NCI-H187 treated with DMSO at 0.1 percent for 48 hours (cell line): ENCODE data around the gene MCCC2.
"Not testable (repeated sequence)": the region's sequence is repeated elsewhere in the genome, so short reads cannot be mapped to it uniquely, and the experiment has no call there.

Source experiments
- DNase-seq: peaks from one replicate; lab custom pipeline; 2025; lab: John Stamatoyannopoulos, UW

The MCCC2 gene

DNA sequence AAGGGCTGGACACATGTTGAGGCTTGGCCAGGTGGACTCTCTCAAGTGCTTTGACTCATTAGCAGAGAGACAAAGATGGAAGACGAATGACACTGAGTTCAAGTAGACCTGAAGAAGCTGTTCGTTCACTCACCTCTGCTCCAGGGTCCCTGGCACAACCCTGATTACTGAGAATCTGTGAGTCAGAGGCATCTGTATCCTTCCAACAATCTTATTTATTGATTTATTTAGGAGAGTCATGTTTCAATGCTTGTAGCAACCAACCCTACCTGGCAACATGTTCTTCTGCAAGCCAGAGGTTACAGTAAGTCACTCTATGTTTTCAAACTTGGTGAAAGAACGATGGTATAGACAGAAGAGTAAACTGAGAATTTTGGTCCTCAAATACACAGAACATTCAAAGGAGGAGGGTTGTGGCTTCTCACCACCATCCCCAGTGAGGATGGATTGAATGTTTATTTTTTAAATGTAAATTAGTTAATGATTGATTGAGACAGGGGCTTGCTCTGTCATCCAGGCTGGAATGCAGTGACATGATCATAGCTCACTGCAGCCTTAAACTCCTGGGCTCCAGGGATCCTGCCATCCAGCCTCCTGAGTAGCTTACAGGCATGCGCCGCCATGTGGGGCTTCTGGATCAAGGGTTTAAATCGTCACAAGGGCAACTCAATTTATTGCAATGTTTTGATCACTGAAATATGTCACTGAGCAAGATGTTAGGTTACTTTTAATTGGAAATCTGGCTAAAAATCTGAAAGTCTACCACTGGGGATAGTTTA is 76.2 kb downstream of the MCCC2 start:
- DNase-seq: no peak

DNA sequence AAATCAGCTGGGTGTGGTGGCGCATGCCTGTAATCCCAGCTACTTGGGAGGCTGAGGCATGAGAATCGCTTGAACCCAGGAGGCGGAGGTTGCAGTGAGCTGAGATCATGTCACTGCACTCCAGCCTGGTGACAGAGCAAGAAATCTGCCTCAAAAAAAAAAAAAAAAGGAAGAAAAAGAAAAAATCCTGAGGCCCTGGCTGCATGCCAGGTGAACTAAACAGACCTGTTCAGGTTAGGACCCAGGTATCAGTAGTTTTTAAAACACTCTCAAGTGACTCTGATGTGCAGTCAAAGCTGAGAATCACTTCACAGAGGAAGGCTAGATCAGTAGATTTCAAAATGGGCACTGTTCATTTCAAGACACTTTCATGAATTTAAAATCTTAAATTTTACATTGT is 77.5 kb downstream of the MCCC2 start:
- not testable (repeated sequence) for DNase-seq

DNA sequence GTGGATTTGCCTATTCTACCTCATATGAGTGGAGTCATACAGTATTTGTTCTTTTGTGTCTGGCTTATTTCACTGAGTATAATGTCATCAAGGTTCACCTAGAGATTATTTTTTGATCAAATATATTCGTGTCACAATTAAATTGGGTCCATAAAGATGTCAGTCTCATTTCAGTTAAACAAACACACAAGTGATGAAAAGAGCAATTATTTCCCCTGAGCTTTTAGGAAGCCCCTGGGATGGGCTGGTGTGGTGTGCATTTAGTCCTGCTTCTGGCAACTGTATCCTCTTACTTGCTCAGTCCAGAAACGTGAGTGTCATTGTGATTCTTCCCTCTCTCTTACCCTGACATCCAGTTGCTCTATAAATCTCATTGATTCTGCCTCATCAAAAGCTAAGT is 79.2 kb downstream of the MCCC2 start:
- no peak for DNase-seq

DNA sequence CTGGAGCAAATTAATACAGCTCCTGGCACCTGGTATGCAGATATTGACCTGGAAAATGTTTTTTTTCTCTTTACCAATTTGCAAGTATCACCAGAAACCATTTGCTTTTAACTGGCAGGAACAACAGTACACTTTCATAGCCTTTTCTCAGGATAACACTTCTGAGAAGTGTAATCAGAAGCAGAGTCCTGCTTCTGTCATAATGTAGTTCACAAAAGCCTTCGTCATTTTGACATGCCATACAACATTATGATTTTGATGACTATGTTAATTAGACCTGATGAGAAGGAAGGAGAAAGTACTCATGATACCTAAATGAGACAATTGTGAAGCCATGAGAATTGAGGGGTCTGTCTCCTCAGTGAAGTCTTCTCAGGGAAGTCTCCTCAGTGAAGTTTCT is 90.8 kb downstream of the MCCC2 start:
- DNase-seq: no peak

DNA sequence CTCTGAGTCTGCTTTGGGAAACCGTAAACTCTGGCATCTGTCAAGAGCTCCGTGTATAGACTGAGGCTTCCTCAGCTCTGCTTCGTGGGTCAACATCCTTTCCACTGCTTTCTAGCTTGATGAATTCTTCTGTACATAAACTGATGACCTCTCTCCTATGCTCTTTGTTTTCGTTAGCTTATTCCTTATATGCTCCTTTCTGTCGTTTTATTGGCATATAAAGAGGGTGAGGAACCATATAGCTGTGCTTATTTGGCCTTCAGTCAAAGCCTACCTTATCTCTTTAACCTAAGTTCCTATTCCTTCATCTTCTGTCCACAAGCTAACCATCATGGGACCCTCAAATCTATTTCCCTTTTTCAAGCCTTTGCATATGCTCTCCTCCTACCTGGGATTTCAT is 92.6 kb downstream of the MCCC2 start:
- no peak for DNase-seq

DNA sequence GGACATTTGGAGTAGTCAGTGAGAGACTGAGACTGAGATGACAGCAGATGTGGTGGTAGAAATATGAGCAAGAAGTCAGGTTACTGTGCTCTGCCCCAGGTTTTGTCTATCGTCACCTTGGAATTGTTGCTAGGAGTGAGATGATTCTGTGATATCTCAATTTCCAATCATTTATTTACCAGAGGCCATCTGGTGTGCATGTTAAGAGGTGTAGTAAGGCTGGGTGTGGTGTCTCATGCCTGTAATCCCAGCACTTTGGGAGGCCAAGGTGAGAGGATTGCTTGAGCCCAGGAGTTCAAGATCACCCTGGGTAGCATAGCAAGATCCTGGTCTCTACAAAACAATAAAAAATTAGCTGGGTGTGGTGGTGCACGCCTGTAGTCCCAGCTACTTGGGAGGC is 93.4 kb downstream of the MCCC2 start:
- DNase-seq: no peak

DNA sequence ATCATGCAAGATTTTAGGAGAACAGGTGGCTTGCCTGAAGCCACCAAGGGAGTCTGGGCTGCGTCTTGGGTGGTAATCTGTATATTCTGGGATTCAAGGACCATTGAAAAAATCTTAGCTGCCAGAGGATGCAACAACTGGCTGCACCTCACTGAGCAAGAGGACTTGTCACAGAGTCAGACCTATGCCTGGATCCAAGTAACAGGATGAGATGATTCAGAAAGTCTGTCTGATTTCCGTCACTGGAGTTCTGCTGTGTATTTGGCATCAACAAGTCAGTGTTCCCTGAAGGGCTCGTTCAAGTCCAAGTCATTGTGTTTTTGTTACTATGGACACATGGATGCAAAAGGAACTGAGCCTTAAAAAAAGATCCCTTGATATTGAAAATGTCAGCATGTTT is 94.2 kb downstream of the MCCC2 start:
- DNase-seq: no peak

DNA sequence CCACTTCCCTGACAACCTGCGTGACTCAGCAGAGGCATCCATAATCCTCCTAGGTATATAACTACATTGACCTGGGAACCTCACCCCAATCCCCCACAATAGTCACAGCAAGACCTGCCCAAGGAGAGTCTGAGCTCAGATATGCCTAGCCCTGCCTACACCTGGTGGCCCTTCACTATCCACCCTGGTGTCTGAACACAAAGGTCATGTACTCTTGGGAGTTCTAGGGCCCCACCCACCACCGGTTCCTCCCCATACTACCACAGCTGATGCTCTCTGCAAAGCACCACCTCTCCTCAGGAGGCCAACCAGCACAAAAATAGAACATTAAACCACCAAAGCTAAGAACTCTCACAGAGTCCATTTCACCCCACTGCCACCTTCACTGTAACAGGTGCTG is 97.2 kb downstream of the MCCC2 start:
- DNase-seq: no peak

DNA sequence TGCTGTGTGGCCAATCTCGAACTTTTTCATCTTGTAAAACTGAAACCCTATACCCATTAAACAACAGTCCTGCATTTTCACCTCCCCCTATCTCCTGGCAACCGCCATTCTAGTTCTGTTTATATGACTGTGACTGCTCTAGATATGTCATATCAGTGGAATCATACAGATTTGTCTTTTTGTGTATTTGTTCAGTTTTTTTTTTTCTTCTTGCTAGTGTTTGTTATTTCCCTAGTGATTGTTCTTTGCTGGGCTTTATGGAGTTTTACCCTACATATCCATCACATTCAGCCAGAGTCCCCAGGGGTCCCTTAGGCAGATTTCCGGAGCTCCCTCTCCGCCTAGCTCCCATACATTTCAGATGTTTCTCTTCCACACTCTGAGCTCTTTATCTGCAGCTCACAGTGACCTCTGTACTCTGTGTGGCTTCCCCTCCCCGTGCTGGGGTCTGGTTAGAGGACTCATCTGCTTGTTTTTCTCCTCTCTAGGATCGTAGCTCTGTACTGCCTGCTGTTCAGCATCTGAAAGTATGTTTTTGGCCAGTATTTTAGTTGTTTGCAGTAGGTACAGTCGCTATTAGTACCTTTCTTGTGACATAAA is 106.8 kb downstream of the MCCC2 start:
- DNase-seq: no peak

DNA sequence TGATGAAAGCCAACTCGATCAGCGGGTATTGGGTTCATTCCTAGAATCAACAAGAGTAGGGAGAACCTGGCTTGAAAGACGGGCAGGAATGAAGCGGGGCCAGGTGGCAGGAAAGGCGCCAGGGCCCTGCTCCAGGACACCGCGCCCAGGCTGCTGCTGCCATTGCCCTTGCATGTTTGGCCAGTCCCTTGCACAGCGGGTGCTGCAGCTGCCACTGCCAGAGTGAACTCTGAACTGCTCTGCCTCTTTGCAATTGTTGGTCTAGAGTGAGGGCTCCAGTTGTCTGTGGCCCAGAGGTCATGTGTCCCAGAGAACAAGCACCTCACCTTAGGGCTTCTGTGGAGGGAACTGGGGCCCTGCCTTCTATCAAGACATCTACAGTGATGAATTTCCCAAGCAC is 107.9 kb downstream of the MCCC2 start:
- DNase-seq: no peak

DNA sequence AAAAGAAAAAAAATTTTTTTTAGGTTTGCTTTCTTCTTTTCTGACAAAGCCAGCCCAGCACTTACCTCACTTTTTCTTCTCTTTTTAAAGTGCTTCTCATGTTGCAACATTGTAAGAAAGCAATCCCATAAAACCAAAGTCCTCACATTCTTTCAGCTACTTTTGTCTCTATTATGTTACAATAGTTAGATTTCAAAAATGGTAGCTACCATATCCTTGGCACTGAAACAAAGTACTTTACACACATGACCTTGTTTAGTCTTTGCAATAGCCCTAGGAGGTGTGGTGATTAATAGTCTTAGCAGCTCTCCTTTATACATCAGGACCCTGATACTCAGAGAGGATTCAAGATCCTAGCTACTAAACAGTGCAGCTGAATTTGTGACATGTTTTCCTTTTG is 108.5 kb downstream of the MCCC2 start:
- no peak for DNase-seq

DNA sequence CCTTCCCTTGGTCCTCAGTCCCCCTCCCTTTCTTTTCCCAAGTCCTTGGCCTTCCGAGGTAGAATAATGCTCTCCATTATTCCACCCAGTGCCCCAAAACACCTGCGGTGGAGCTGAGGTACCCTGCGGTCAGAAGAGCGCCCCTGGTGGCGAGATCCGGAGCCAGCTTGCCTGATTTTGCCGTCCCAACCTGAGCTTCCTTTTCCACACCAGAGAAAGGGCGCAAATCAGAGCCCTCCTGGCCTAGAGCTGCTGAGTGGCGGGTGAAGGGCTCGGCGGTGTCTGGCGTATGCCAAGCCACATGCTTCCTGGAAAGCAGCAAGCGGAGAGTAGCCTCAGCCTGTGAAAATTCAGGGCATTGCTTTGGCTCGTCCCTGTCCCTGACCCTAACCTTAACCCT is 110.8 kb downstream of the MCCC2 start:
- no peak for DNase-seq

DNA sequence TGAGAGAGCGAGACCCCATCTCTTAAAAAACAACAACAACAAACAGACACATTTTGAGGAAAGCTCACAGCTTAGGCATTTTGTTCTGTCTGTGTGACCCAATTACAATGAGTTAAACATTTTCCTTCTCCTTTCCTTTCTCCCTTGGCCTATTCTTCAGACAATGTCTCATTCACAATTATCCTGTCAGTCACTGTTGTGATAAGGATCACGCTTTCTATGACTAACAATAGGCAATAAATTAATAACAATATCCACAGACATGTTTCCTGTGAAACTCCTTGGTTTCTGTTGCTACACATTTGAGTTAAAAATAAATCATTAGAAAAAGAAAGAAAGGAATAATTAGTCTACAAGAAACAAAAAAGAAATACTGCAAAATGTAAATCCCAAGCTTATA is 112.1 kb downstream of the MCCC2 start:
- no peak for DNase-seq

DNA sequence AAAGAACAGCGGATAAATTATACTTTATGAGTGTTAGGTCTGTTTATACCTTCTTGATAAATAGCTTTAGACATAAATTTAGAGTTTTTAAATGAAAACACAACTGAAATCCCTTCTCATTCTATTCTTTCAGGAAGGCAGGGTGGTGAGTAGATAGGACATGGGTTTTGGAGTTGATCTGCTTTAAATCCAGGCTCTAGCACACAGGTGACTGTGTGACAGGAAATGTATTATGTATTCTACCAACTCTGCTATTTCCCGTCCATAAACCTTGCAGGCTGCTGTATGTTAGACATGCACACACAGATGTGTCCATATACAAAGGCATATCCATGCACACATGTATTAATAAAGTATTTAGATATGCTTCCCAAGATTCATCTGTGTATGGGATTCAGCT is 112.6 kb downstream of the MCCC2 start:
- DNase-seq: no peak

DNA sequence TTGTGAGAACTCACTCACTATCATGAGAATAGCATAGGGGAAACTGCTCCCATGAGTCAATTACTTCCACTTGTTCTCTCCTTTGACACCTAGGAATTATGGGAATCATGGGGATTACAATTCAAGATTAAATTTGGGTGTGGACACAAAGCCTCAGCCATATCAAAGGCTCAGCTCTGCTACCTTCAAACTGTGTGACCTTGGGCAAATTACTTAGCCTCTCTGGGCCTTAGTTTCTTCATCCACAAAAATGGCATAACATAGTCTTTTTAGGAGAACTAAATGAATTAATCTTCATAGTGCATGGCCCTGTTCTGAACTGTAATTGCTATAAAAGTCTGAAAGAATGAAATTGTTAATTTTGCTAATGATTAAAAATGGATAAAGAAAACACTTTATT is 113.7 kb downstream of the MCCC2 start:
- no peak for DNase-seq

DNA sequence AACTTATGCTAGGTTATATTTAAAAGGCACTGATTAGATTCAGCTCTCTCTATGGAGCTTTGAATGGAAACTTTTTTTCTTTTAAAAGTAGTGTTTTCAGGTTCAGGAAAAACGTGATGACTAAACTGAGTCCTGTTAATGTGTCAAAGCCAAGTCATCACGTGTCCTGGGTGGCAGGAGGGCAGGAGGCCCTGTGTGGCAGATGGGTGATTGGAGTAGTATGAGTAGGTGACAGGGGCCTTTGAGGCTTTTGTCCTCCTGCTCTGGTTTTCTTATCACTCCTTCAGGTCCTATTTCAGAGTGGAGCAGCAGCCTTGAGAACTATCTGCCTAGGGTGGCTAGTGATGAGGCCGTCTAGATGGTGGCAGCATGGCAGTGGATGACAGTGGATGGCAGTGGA is 114.3 kb downstream of the MCCC2 start:
- no peak for DNase-seq

DNA sequence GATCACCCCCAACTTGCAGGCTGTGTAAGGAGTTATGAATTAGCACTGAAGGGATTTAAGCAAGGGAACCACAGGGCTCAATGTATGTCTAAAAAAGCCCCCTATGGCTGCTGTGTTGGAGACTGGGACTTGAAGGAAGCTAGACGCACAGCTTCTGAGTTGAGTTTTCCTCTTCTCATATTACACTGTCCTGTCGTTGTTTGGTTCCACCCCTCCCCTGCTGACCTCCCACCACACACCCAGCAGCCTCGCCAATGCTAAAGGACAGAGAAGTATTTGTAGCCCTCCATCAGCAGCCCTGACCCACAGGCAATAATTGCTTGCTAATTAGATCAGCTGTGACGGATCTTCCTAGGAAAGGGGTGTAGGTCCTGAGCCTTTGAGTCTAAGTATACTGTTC is 116.8 kb downstream of the MCCC2 start:
- DNase-seq: no peak

DNA sequence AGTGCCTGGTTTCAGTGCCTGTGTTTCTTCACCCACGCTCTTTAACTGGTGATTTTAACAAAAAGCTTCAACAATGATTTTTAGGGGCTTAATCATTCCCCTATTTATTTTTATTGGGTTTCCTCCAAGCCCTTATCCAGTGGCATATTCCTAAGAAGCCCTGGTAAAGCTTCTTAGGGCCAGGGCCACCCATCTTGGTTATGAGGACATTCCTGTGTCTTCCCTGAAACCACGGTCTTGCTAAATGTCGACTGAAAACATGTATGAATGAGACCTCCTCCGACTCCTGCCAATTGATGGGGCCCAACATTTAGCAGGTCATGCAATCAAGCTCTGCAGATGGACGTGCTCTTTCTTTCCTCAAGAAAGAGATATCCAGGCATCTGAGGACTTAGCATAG is 118.3 kb downstream of the MCCC2 start:
- DNase-seq: no peak

DNA sequence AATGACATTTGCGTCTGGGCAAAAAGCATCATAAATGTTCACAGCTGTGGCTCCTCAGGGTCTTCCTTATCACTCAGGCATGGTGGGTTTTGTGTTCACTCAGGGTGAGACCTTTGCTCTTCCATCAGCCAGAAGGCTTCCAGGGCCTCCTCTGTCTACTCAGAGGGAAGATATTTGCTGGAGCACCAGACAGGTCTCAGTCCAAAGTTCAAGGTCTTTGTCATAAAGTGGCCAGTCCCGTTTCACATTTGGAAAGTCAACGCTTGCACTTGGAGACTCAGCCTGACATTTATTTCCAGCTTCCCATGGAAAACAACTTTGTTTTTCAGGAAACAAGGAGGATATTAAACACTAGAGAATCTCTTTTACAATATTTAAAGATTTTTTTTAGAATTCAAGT is 119.8 kb downstream of the MCCC2 start:
- DNase-seq: no peak
